Ishikawa (cell line): ENCODE measurements around the gene DCAF12L1.

ENCODE experiments used
- CEBPB ChIP-seq: IDR thresholded peaks from 2 replicates; pipeline ENCODE4 v1.6.1; 2012
- CREB1 ChIP-seq: IDR thresholded peaks from 2 replicates; pipeline ENCODE4 v1.6.1; 2012; ENCODE audit warnings: low read depth
- EGR1 ChIP-seq: IDR thresholded peaks from 2 replicates; pipeline ENCODE4 v1.6.1; 2012
- EP300 ChIP-seq: IDR thresholded peaks from 2 replicates; pipeline ENCODE4 v1.6.1; 2012; ENCODE audit warnings: borderline replicate concordance
- FOXM1 ChIP-seq: IDR thresholded peaks from 2 replicates; pipeline ENCODE4 v1.6.1; 2012; ENCODE audit warnings: low read depth, borderline replicate concordance
- MAX ChIP-seq: IDR thresholded peaks from 2 replicates; pipeline ENCODE4 v1.6.1; 2012
- NFIC ChIP-seq: IDR thresholded peaks from 2 replicates; pipeline ENCODE4 v1.6.1; 2012
- RAD21 ChIP-seq: IDR thresholded peaks from 2 replicates; pipeline ENCODE4 v1.6.1; 2012; ENCODE audit warnings: low read depth
- REST ChIP-seq: IDR thresholded peaks from 2 replicates; pipeline ENCODE4 v1.6.1; 2012; ENCODE audit warnings: low read depth, mild to moderate bottlenecking
- TAF1 ChIP-seq: IDR thresholded peaks from 2 replicates; pipeline ENCODE4 v1.6.1; 2012; ENCODE audit warnings: low read depth, mild to moderate bottlenecking
- TCF12 ChIP-seq: IDR thresholded peaks from 2 replicates; pipeline ENCODE4 v1.6.1; 2012; ENCODE audit warnings: low read depth
- TEAD4 ChIP-seq: IDR thresholded peaks from 2 replicates; pipeline ENCODE4 v1.6.1; 2012
- USF1 ChIP-seq: IDR thresholded peaks from 2 replicates; pipeline ENCODE4 v1.6.1; 2012
- YY1 ChIP-seq: IDR thresholded peaks from 2 replicates; pipeline ENCODE4 v1.6.1; 2012; ENCODE audit warnings: low read depth
- ZBTB7A ChIP-seq: IDR thresholded peaks from 2 replicates; pipeline ENCODE4 v1.6.1; 2012; ENCODE audit warnings: low read depth

Gene DCAF12L1

DNA sequence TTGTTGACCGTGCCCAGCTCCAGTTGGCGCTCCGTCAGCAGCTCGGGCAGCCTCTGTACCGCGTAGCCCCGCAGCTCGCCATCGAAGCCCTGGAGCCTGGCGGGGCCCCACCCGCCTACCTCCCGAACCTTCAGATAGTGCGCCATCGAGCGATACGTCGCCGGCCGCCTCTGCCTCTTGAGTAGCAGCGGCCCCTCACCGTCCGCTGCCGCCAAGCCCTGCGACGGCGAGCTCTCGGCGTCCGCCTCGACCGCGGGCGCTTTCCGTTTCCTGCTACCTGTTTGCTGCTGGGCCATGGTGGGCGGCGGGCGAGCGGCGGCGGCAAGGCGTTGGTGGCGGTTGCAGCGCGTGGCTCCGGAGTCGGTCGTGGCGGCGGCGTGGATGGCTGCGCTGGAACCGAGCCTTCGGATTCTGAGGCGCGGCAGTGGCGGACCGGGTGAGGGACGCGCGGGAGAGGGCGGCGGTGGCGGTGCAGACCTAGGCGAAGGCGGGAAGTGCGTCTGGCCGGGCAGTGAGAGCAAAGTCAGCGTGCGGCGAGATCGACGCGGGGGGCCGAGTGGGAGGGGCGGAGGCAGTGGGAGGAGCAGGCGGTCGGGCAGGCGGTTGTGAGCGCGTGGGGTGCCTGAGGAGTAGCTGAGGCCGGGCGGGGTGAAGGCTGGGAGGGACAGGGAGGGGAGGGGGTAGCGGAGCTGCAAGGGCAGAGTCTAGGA lies at the start of gene DCAF12L1:
TSS of gene DCAF12L1 (minus strand) at position 502 of the 710 bp plus-strand sequence. CDS start at position 296, 206 bp downstream.
- TF ChIP-seq CEBPB (no peak), YY1 (no peak), FOXM1 (no peak), ZBTB7A (no peak), TCF12 (no peak)

GRCh38 chrX:126580877-126581276 lies 28.3 kb upstream of the DCAF12L1 start:
- TF ChIP-seq ZBTB7A (no peak), TEAD4 (no peak), TAF1 (no peak), MAX (no peak), TCF12 (no peak), EGR1 (no peak), FOXM1 (no peak), RAD21 (no peak), USF1 (no peak), REST (no peak), CEBPB (no peak), CREB1 (no peak), YY1 (no peak), NFIC (no peak), EP300 (no peak)

GRCh38 chrX:126575911-126576310 lies 23.3 kb upstream of the DCAF12L1 start:
- TF ChIP-seq RAD21: no peak
- no peak for TF ChIP-seq EGR1
- TF ChIP-seq REST: no peak
- no peak for TF ChIP-seq YY1
- TF ChIP-seq CREB1: no peak
- no peak for TF ChIP-seq MAX
- no peak for TF ChIP-seq EP300
- TF ChIP-seq ZBTB7A: no peak

DNA sequence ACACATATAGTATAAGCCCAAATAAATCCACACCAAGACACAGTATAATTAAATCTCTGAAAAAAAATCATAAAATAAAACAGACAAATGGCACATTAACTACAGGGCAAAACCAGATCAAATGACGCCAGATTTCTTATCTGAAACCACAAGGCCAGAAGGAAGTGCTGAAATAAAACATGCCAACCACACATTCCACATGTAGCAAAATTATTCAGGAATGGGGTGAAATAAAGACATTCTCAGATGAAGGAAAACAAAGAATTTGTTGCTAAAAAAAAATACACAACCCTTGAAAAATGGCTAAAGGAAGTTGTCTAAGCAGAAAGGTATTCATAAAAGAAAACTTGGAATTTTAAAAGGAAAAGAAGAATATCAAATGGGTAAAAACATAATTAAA lies 4.5 kb upstream of the DCAF12L1 start:
- TF ChIP-seq TEAD4 (no peak), YY1 (no peak), CREB1 (no peak), REST (no peak)

DNA sequence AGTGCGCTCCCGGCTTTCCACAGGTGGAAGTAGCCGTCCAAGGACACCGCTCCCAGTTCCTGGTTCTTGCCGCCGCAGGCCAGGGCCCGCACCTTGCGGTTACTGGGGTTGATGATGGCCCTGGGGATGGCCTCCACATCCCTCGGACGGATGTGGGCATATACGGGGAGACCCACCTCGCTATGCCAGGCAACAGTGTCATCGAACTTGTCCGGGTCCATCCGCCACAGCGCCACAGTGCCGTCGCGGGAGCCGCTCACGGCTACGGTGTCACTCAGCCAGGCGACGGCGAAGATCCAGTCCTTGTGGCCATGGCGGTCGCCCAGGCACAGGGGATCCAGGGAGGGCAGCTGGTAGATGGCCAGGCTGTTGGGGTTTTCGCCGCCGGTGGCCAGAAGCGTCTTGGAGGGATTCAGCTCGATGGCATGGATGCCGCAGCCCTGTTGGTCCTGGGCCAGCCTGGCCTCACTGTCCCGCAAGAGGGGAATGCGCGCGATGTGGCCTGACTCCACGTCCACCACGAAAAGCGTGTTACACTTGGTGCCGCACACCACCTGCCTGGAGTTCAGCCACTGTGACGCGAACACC lies 795 bp downstream of the DCAF12L1 start:
- TF ChIP-seq MAX: no peak
- no peak for TF ChIP-seq RAD21
- TF ChIP-seq FOXM1: no peak
- no peak for TF ChIP-seq CEBPB
- no peak for TF ChIP-seq REST
- TF ChIP-seq CREB1: no peak
- TF ChIP-seq USF1: no peak
- TF ChIP-seq TAF1: no peak
- no peak for TF ChIP-seq TEAD4
- TF ChIP-seq TCF12: no peak
- TF ChIP-seq EP300: no peak
- TF ChIP-seq ZBTB7A: no peak
- no peak for TF ChIP-seq NFIC
